Measurements from ENCODE around the gene UBN2.
"Not testable (repeated sequence)": the region's sequence is repeated elsewhere in the genome, so short reads cannot be mapped to it uniquely, and the experiment has no call there.

UBN2 gene

GRCh38 chr7:139332697-139333359 lies 101.8 kb downstream of the UBN2 start:
- in situ Hi-C loops (cut with HindIII; ENCODE audit: low pct_ligation_motif_present, low pct_unique_long_range_greater_than_20kb, low sequenced_read_pairs) = no loop called here
- DNase-seq = no peak

- DNase-seq; in situ Hi-C loops (cut with HindIII; ENCODE audit: low pct_ligation_motif_present, low pct_unique_long_range_greater_than_20kb, low sequenced_read_pairs): not testable (repeated sequence)
Measured at GRCh38 chr7:139333443-139333842, 102.4 kb downstream of the UBN2 start.

- DNase-seq = no peak
- in situ Hi-C loops (cut with HindIII; ENCODE audit: low pct_ligation_motif_present, low pct_unique_long_range_greater_than_20kb, low sequenced_read_pairs) = no loop called here
Measured at GRCh38 chr7:139334399-139335150, 103.5 kb downstream of the UBN2 start.

- in situ Hi-C loops (cut with HindIII; ENCODE audit: low pct_ligation_motif_present, low pct_unique_long_range_greater_than_20kb, low sequenced_read_pairs) = no loop called here
- no peak for DNase-seq
Measured at GRCh38 chr7:139339025-139339424, 108.0 kb downstream of the UBN2 start.

GRCh38 chr7:139339698-139340036 lies 108.6 kb downstream of the UBN2 start:
- in situ Hi-C loops (cut with HindIII; ENCODE audit: low pct_ligation_motif_present, low pct_unique_long_range_greater_than_20kb, low sequenced_read_pairs) = no loop called here
- no peak for DNase-seq

GRCh38 chr7:139340037-139340807 lies 109.2 kb downstream of the UBN2 start:
- in situ Hi-C loops (cut with HindIII; ENCODE audit: low pct_ligation_motif_present, low pct_unique_long_range_greater_than_20kb, low sequenced_read_pairs) = no loop called here
- DNase-seq = peak; percentile 100

GRCh38 chr7:139340808-139341057 lies 109.7 kb downstream of the UBN2 start:
- in situ Hi-C loops (cut with HindIII; ENCODE audit: low pct_ligation_motif_present, low pct_unique_long_range_greater_than_20kb, low sequenced_read_pairs) = no loop called here
- no peak for DNase-seq

- in situ Hi-C loops (cut with HindIII; ENCODE audit: low pct_ligation_motif_present, low pct_unique_long_range_greater_than_20kb, low sequenced_read_pairs) = no loop called here
- DNase-seq = peak; percentile 95
Measured at GRCh38 chr7:139341058-139341775, 110.2 kb downstream of the UBN2 start, which contains the start of gene FMC1. TSS of gene FMC1 (plus strand) at chr7:139341337. CDS start at chr7:139341385, 48 bp downstream.

- no peak for DNase-seq
- in situ Hi-C loops (cut with HindIII; ENCODE audit: low pct_ligation_motif_present, low pct_unique_long_range_greater_than_20kb, low sequenced_read_pairs) = no loop called here
Measured at GRCh38 chr7:139341776-139342226, 110.8 kb downstream of the UBN2 start.

- DNase-seq = no peak
- in situ Hi-C loops (cut with HindIII; ENCODE audit: low pct_ligation_motif_present, low pct_unique_long_range_greater_than_20kb, low sequenced_read_pairs) = no loop called here
Measured at GRCh38 chr7:139345042-139345441, 114.0 kb downstream of the UBN2 start.

- DNase-seq = no peak
- in situ Hi-C loops (cut with HindIII; ENCODE audit: low pct_ligation_motif_present, low pct_unique_long_range_greater_than_20kb, low sequenced_read_pairs) = no loop called here
Measured at GRCh38 chr7:139351027-139351426, 120.0 kb downstream of the UBN2 start.

GRCh38 chr7:139354729-139355128 lies 123.7 kb downstream of the UBN2 start:
- in situ Hi-C loops (cut with HindIII; ENCODE audit: low pct_ligation_motif_present, low pct_unique_long_range_greater_than_20kb, low sequenced_read_pairs) = no loop called here
- no peak for DNase-seq

- in situ Hi-C loops (cut with HindIII; ENCODE audit: low pct_ligation_motif_present, low pct_unique_long_range_greater_than_20kb, low sequenced_read_pairs) = no loop called here
- no peak for DNase-seq
Measured at GRCh38 chr7:139355320-139355719, 124.3 kb downstream of the UBN2 start.

All from ACHN (cell line).